Calu3 (cell line): ENCODE results near the gene STAB1. TPM values are rescaled to one million over a fixed set of nuclear protein-coding genes. Genes with fewer than 3 reads are reported as not detected.

Experiments used
- BruUV-seq: library from RNA; stranded (reverse); fragments of 400-500 nt; replicated peaks from 2 replicates; lab custom pipeline; 2021; lab: Mats Ljungman, UMichigan
- CTCF ChIA-PET: fragments of 300-600 bp; sonication (Branson Sonifier 250); formaldehyde crosslinking; loops from one replicate; lab custom pipeline; 2022; ENCODE audit warnings: antibody characterized with exemption; lab: Charles Lee
- DNase-seq: peaks from one replicate; pipeline ENCODE4 v3.0.0; 2022
- H3K27ac Mint-ChIP-seq: one replicate; pipeline ENCODE4 v1.8.0; 2022; ENCODE audit warnings: mixed read lengths; ENCODE audit not compliant: unreplicated experiment
- H3K27me3 Mint-ChIP-seq: one replicate; pipeline ENCODE4 v1.8.0; 2022; ENCODE audit warnings: mixed read lengths; ENCODE audit not compliant: unreplicated experiment
- H3K36me3 Mint-ChIP-seq: one replicate; pipeline ENCODE4 v1.8.0; 2022; ENCODE audit warnings: mild to moderate bottlenecking, moderate library complexity, mixed read lengths; ENCODE audit not compliant: insufficient read depth, unreplicated experiment
- H3K4me1 Mint-ChIP-seq: one replicate; pipeline ENCODE4 v1.8.0; 2022; ENCODE audit warnings: mild to moderate bottlenecking, low read depth, mixed read lengths; ENCODE audit not compliant: unreplicated experiment
- H3K4me3 Mint-ChIP-seq: one replicate; pipeline ENCODE4 v1.8.0; 2022; ENCODE audit warnings: mild to moderate bottlenecking, low read depth, moderate library complexity, mixed read lengths; ENCODE audit not compliant: unreplicated experiment
- H3K9me3 Mint-ChIP-seq: one replicate; pipeline ENCODE4 v1.8.0; 2022; ENCODE audit warnings: low read depth, mixed read lengths; ENCODE audit not compliant: unreplicated experiment
- CTCF ChIP-seq: fragments of 200-600 bp; IDR thresholded peaks from one replicate; pipeline ENCODE4 v1.8.0; 2022; ENCODE audit warnings: antibody characterized with exemption; ENCODE audit not compliant: unreplicated experiment
- intact Hi-C: fragments of 100-400 bp; cut with micrococcal nuclease; formaldehyde crosslinking; loops from one replicate; pipeline ENCODE4 v1.10.0; 2022; ENCODE audit not compliant: unreplicated experiment
- total RNA-seq: library from RNA; stranded (reverse); gene quantifications from 2 replicates; pipeline ENCODE4 v1.2.3, GENCODE V29; 2022

The STAB1 gene
- total RNA-seq, 1 experiment from 2014 or later: 0.26 TPM

- CTCF ChIA-PET: no interaction called here
- intact Hi-C loops: no loop called here
- DNase-seq: no peak
- Mint-ChIP-seq H3K4me3 (no peak overlapping the region), H3K27ac (no peak overlapping the region), H3K9me3 (no peaks in the 10 kb centered on the region), H3K36me3 (peaks cover 4% of the 10 kb centered on the region), H3K27me3 (no peaks in the 10 kb centered on the region), H3K4me1 (no peaks in the 10 kb centered on the region)
- no TSS peak for BruUV-seq
- TF ChIP-seq CTCF: no peak
These were observed 693 bp upstream of the STAB1 start for GRCh38 chr3:52494445-52494844.

- no TSS peak for BruUV-seq
- Mint-ChIP-seq H3K9me3 (no peaks in the 10 kb centered on the region), H3K27me3 (peaks cover 11% of the 10 kb centered on the region), H3K4me1 (no peaks in the 10 kb centered on the region), H3K27ac (no peak overlapping the region), H3K4me3 (no peak overlapping the region), H3K36me3 (peaks cover 4% of the 10 kb centered on the region)
- CTCF ChIA-PET: no interaction called here
- no peak for TF ChIP-seq CTCF
- no peak for DNase-seq
- intact Hi-C loops: no loop called here
These were observed 852 bp downstream of the STAB1 start for GRCh38 chr3:52495777-52496602.

- TF ChIP-seq CTCF: no peak
- Mint-ChIP-seq H3K27ac (no peak overlapping the region), H3K36me3 (no peaks in the 10 kb centered on the region), H3K4me1 (no peaks in the 10 kb centered on the region), H3K9me3 (no peaks in the 10 kb centered on the region), H3K27me3 (peaks cover 11% of the 10 kb centered on the region), H3K4me3 (no peak overlapping the region)
- intact Hi-C loops: no loop called here
- CTCF ChIA-PET: no interaction called here
- no peak for DNase-seq
- BruUV-seq: no TSS peak
These were observed 3.3 kb downstream of the STAB1 start for GRCh38 chr3:52498137-52499054.

GRCh38 chr3:52501046-52501445 lies 5.9 kb downstream of the STAB1 start:
- DNase-seq: no peak
- no TSS peak for BruUV-seq
- CTCF ChIA-PET: no interaction called here
- Mint-ChIP-seq H3K27ac (no peak overlapping the region), H3K27me3 (peaks cover 11% of the 10 kb centered on the region), H3K9me3 (no peaks in the 10 kb centered on the region), H3K4me1 (no peaks in the 10 kb centered on the region), H3K36me3 (no peaks in the 10 kb centered on the region), H3K4me3 (no peak overlapping the region)
- TF ChIP-seq CTCF: no peak
- intact Hi-C loops: no loop called here
